SK-N-MC (cell line): ENCODE results near the gene ATG2A.
A peak's percentile ranks its signal among the peaks of the same experiment; 100 is the strongest.

Source experiments
- DNase-seq: peaks from one replicate; pipeline ENCODE4 v3.0.0-alpha.2; 2011; ENCODE audit warnings: low read depth, low spot score
- H3K27ac ChIP-seq: fragments of 200-600 bp; sonication (generic); 2 replicates; pipeline ENCODE4 v1.5.1; 2016; ENCODE audit warnings: mixed run types
- H3K36me3 ChIP-seq: fragments of 200-600 bp; sonication (generic); 2 replicates; pipeline ENCODE4 v1.6.1; 2017; ENCODE audit warnings: antibody characterized with exemption, low read length, mixed read lengths; ENCODE audit not compliant: insufficient read depth
- H3K4me3 ChIP-seq: fragments of 200-600 bp; sonication (generic); 2 replicates; pipeline ENCODE4 v1.5.1; 2016
- H3K9ac ChIP-seq: fragments of 200-600 bp; sonication (generic); 2 replicates; pipeline ENCODE4 v1.8.0; 2017; ENCODE audit warnings: mixed run types, mixed read lengths; ENCODE audit not compliant: insufficient read length
- H3K9me3 ChIP-seq: fragments of 200-600 bp; sonication (generic); 2 replicates; pipeline ENCODE4 v1.6.1; 2017; ENCODE audit warnings: low read depth, mild to moderate bottlenecking, antibody characterized with exemption, low read length, moderate library complexity, mixed read lengths
- EZH2 ChIP-seq: fragments of 200-600 bp; sonication (generic); IDR thresholded peaks from one replicate; pipeline ENCODE4 v1.6.1; 2017; ENCODE audit warnings: antibody characterized with exemption
- FOXP2 ChIP-seq: optimal IDR thresholded peaks from 2 replicates; pipeline ENCODE3; 2011; ENCODE audit warnings: mild to moderate bottlenecking, moderate library complexity; ENCODE audit not compliant: insufficient read depth; ENCODE audit errors: extremely low read length, control extremely low read depth
- POLR2AphosphoS5 ChIP-seq: IDR thresholded peaks from 2 replicates; pipeline ENCODE4 v1.6.1; 2012; ENCODE audit warnings: mild to moderate bottlenecking, low read depth, low read length, borderline replicate concordance

Gene ATG2A

DNA sequence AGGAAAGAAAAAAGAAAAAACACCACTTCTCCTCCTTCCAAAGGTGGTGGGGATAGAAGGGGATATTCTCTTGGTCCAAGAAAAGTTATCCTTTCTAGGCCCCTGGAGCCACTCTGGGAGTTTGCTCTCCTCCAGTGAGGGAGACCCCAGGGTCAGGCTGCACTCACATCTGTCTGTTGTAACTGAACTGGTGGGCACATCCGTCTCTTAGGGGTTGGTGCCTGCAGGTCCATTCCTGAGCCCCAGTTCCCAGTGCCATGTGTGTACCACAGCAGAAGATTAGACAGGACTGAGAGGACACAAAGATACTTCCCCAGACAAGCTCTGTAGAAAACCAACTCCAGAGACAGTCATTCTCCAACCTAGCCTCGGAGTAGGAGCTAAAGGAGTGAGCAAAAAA, 3.1 kb upstream of the ATG2A start:
- H3K36me3 ChIP-seq, result no peaks in the 10 kb centered on the region
- H3K9me3 ChIP-seq, result no peaks in the 10 kb centered on the region
- TF ChIP-seq POLR2AphosphoS5, result no peak
- no peak for TF ChIP-seq FOXP2
- no peak for TF ChIP-seq EZH2
- no peak overlapping the region for H3K4me3 ChIP-seq
- H3K27ac ChIP-seq, result no peak overlapping the region
- no peak overlapping the region for H3K9ac ChIP-seq
- DNase-seq, result no peak

DNA sequence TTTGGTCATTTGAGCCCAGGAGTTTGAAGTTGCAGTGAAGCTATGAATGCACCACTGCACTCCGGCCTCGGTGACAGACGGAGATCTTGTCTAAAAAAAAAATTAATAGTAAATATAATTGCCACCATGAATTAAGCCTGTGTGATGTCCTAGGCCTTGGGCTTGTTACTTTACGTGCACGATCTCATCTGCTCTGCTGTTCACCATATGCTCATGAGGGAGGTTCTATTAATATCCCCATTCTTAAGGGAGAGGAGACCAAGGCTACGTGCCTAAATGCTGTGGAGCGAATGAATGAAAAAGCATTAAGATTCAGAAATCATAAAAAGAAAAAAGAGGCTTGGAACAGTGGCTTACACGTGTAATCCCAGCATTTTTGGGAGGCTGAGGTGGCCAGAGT, 2.6 kb upstream of the ATG2A start:
- Histone ChIP-seq H3K9ac (no peak overlapping the region), H3K4me3 (no peak overlapping the region), H3K9me3 (no peaks in the 10 kb centered on the region), H3K27ac (no peak overlapping the region), H3K36me3 (no peaks in the 10 kb centered on the region)
- no peak for DNase-seq
- no peak for TF ChIP-seq EZH2
- TF ChIP-seq POLR2AphosphoS5, result no peak
- TF ChIP-seq FOXP2, result no peak

DNA sequence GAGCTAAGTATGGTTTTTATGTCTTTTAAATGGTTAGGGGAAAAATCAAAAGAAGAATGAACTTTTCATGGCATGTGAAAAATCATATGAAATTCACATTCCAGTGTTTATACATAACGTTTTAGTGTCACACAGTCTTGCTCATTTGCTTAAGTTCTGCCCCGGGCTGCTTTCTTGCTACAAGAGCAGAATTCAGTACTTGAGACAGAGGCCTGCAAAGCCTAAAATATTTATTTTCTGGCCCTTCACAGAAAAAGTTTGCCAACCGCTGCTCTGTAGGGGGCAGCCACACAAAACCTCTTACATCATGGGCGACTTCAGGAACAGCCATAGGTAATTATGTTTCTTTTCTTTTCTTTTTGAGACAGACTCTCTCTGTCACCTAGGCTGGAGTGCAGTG, 1.0 kb upstream of the ATG2A start:
- H3K9ac ChIP-seq, result peak overlapping the region; percentile 82
- no peaks in the 10 kb centered on the region for H3K36me3 ChIP-seq
- no peak for TF ChIP-seq POLR2AphosphoS5
- no peak for TF ChIP-seq FOXP2
- TF ChIP-seq EZH2, result no peak
- H3K27ac ChIP-seq, result peak overlapping the region; percentile 90
- peak overlapping the region; percentile 82 for H3K4me3 ChIP-seq
- H3K9me3 ChIP-seq, result no peaks in the 10 kb centered on the region
- peak; percentile 42 for DNase-seq

DNA sequence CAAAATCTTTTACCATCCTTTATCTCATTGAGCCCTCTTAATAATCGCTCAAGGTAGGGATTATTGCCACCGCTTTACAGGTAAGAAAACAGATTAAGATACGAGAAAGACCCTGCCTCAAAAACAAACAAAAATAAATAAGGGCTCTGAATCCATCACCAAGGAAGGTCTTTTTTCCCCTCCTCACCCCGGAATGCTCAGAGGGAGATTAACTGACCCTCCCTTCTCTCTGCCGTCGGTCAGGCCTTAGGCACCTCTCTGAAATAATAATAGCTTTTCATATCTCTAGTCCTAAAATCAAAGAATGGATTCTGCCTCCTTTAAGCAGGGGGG, 620 bp upstream of the ATG2A start:
- DNase-seq, result no peak
- TF ChIP-seq POLR2AphosphoS5 (no peak; the same call in 1 of the 2 replicates), EZH2 (no peak), FOXP2 (no peak)
- H3K9me3 ChIP-seq, result no peaks in the 10 kb centered on the region
- peak overlapping the region; percentile 82 for H3K4me3 ChIP-seq
- peak overlapping the region; percentile 82 for H3K9ac ChIP-seq
- H3K27ac ChIP-seq, result peak overlapping the region; percentile 90
- no peaks in the 10 kb centered on the region for H3K36me3 ChIP-seq

DNA sequence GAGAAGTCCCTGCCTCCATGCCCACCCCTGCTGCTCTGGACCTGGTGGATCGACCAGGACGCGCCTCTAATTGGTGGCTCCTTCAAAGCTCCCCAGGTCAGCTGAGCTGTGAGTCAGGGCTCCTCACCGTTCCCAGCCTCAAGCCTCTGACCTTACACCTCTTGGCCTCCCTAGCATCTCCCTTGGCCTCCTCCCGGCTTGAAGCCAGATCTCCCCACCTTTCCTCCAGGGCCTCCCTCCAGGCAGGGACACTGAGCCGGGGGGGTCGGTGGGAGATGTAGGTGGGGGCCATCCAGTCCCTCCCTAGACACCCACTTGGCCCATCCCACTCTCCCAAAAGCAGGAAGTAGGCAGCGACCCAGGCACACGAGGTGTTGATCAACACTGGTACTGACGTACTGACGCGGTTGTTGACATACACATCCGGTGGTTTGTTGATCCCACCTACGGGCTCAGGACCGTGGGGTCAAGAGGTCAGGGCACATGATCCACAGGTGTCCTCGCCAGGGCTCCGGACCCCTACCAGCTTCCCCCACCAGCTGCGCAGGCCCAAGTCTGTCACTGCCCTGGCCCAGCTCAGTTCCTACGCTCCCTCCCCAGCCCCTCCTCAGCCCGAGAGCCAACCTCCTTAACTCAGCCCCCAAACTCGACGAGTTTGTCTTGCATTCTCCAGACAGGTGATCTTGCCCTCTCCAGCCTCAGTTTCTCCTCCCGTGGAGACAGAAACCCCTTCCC, 802 bp downstream of the ATG2A start:
- no peak for DNase-seq
- peak overlapping the region; percentile 89 for H3K9ac ChIP-seq
- H3K27ac ChIP-seq, result no peak overlapping the region
- no peaks in the 10 kb centered on the region for H3K9me3 ChIP-seq
- TF ChIP-seq POLR2AphosphoS5 (no peak; the same call in 1 of the 2 replicates), FOXP2 (peak; percentile 16)
- peak overlapping the region; percentile 82 for H3K4me3 ChIP-seq
- H3K36me3 ChIP-seq, result no peaks in the 10 kb centered on the region; the same call in 1 of the 2 replicates

DNA sequence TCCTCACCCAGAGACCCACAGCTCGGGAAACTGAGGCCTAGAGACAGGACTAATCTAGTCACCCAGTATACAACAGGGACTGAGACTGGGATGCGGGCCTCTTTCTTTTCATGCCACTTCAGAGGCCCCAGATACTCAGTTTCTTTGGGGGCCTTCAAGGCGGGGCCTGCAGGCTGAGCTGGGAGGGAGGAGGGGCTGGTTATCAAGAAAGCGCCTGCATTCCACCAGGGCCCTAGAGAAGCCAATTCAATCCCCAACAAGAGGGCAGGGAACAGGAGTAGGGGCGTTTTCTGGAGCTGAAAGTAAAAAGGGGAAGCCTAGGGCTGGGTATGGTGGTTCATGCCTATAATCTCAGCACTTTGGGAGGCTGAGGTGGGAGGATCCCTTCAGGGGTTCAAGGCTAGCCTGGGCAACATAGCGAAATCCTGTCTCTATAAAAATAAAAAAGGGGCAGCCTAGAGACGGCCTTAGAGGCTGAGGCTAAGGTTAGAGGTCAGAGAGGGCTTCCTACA, 1.6 kb downstream of the ATG2A start:
- Histone ChIP-seq H3K36me3 (no peaks in the 10 kb centered on the region; the same call in 1 of the 2 replicates), H3K4me3 (peak overlapping the region; percentile 82), H3K9me3 (no peaks in the 10 kb centered on the region), H3K27ac (no peak overlapping the region), H3K9ac (peak overlapping the region; percentile 20)
- DNase-seq, result no peak
- TF ChIP-seq EZH2, result no peak
- no peak for TF ChIP-seq POLR2AphosphoS5
- TF ChIP-seq FOXP2, result no peak

DNA sequence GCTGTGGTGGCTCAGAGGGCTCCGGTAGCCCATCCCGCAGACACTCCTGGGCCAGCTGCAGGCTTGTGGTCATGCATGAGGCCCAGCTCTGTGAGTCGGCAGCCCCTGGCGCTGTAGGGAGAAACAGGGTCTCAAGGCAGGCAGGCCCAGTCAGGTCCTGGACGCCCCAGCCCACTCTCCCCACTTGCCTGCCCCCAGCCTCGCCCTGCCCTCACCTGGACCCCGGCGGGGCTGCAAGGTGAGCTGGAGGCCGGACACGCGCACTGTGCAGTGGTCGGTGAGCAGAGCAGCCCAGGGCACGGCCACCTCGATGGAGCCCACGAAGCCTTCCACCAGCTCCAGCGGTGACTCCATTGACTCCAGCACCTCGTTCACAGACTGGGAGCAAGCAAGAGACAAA, 2.9 kb downstream of the ATG2A start:
- Histone ChIP-seq H3K4me3 (no peak overlapping the region), H3K9ac (no peak overlapping the region), H3K36me3 (no peaks in the 10 kb centered on the region; the same call in 1 of the 2 replicates), H3K27ac (no peak overlapping the region), H3K9me3 (no peaks in the 10 kb centered on the region)
- no peak for DNase-seq
- TF ChIP-seq FOXP2 (no peak), POLR2AphosphoS5 (no peak), EZH2 (no peak)

DNA sequence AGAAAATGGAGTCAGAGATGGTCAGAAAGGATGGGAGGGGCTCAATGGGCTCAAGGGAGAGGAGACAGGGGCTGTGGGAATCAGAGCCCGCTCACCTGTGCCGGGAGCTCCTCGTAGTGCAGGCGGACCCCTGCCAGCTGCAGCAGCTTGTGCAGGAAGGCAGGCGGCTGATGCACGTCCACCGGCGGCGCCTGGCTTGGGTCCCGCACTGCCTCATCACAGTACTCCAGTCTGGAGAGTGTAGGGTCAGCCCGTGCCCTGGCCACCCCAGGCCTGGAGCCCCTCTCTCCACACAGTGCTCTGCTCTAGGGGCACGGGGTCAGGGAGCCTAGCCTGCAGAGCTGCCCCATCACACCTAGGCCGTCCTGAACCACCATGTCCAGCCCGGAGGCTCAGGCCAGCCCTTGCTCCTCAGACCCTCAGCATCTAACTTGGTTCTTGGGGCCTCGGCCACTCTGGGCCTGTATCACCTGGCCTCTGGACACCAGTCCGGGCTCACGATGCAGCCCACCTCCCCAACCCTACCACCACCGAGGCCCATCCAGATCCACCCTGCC, 3.8 kb downstream of the ATG2A start:
- Histone ChIP-seq H3K27ac (no peak overlapping the region), H3K36me3 (no peaks in the 10 kb centered on the region; the same call in 1 of the 2 replicates), H3K4me3 (no peak overlapping the region), H3K9me3 (no peaks in the 10 kb centered on the region), H3K9ac (no peak overlapping the region)
- DNase-seq, result no peak
- TF ChIP-seq EZH2 (no peak), POLR2AphosphoS5 (no peak), FOXP2 (no peak)
